Activated CD8-positive, alpha-beta memory T cell treated with anti-CD3 and anti-CD28 coated beads for 1 hour (primary cell): ENCODE results near the gene MEF2C.
"Not testable (repeated sequence)": the region's sequence is repeated elsewhere in the genome, so short reads cannot be mapped to it uniquely, and the experiment has no call there.

ENCODE experiments used
- DNase-seq, 2 donors: peaks; one replicate each; pipeline ENCODE4 v3.0.0-alpha.2; 2020; ENCODE audit warnings: low read depth in 1 of 2; ENCODE audit errors: extremely low read depth in 1 of 2

The MEF2C gene

GRCh38 chr5:88868468-88869068, 14.4 kb downstream of the MEF2C start:
- no peak for DNase-seq

- DNase-seq = no peak
These were observed 15.3 kb downstream of the MEF2C start for GRCh38 chr5:88867638-88868037.

- DNase-seq = no peak
These were observed 19.5 kb downstream of the MEF2C start for GRCh38 chr5:88863523-88863922.

GRCh38 chr5:88862547-88863175, 20.3 kb downstream of the MEF2C start:
- DNase-seq = no peak

GRCh38 chr5:88861231-88861630, 21.8 kb downstream of the MEF2C start:
- no peak for DNase-seq

- DNase-seq = no peak
These were observed 22.5 kb downstream of the MEF2C start for GRCh38 chr5:88860501-88860900.

GRCh38 chr5:88858392-88858791, 24.6 kb downstream of the MEF2C start:
- DNase-seq = no peak

- DNase-seq = not testable (repeated sequence)
These were observed 26.6 kb downstream of the MEF2C start for GRCh38 chr5:88856381-88856780.

- no peak for DNase-seq
These were observed 28.2 kb downstream of the MEF2C start for GRCh38 chr5:88854769-88855168.

GRCh38 chr5:88847420-88847819, 35.6 kb downstream of the MEF2C start:
- no peak for DNase-seq

GRCh38 chr5:88846434-88846833, 36.5 kb downstream of the MEF2C start:
- DNase-seq = no peak

- no peak for DNase-seq
These were observed 37.8 kb downstream of the MEF2C start for GRCh38 chr5:88845081-88845697.

GRCh38 chr5:88842784-88843183, 40.2 kb downstream of the MEF2C start:
- no peak for DNase-seq

GRCh38 chr5:88841212-88841611, 41.8 kb downstream of the MEF2C start:
- no peak for DNase-seq

GRCh38 chr5:88840495-88840894, 42.5 kb downstream of the MEF2C start:
- DNase-seq = no peak

GRCh38 chr5:88839238-88839637, 43.7 kb downstream of the MEF2C start:
- no peak for DNase-seq

GRCh38 chr5:88838500-88838899, 44.5 kb downstream of the MEF2C start:
- no peak for DNase-seq

- DNase-seq = no peak
These were observed 45.2 kb downstream of the MEF2C start for GRCh38 chr5:88837817-88838216.

- no peak for DNase-seq
These were observed 45.8 kb downstream of the MEF2C start for GRCh38 chr5:88837222-88837621.

- no peak for DNase-seq
These were observed 46.7 kb downstream of the MEF2C start for GRCh38 chr5:88836195-88836838.

- no peak for DNase-seq
These were observed 48.5 kb downstream of the MEF2C start for GRCh38 chr5:88834499-88834898.

GRCh38 chr5:88834131-88834462, 48.9 kb downstream of the MEF2C start:
- DNase-seq = no peak
